ENCODE measurements around the gene NPM1. TPM values are rescaled to one million over a fixed set of nuclear protein-coding genes. Genes with fewer than 3 reads are reported as not detected.

The NPM1 gene
- total RNA-seq, 1 experiment from 2014 or later = 3,194 TPM

DNA sequence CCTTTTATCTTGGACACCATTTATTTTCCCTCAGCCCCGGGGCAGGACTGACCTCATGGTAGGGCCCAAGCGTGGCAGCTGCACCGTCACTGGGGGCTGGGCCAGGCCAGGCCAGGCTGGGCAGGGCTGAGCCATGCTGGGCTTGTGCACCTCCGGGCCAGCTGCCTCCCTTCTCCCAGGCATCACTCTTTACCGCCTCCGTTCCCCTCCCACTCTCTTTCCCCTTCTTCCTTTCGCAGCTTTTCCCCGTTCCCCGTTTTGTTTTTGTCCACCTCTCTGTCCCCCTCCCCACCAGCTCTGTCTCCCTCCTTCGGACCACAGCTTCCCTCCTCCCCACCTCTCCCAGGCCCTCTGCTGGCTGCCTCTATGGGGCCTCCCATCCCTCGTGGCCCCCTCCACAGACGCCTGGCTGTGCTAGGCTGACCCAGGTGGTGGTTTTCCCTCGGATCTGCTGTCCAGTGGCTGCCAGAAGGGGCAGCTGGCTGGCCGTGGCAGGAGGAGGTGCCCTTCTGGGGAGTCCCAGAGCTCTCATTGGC is 49.7 kb downstream of the NPM1 start:
- in situ Hi-C loops (cut with HindIII; ENCODE audit: low sequenced_read_pairs) = no loop called here

DNA sequence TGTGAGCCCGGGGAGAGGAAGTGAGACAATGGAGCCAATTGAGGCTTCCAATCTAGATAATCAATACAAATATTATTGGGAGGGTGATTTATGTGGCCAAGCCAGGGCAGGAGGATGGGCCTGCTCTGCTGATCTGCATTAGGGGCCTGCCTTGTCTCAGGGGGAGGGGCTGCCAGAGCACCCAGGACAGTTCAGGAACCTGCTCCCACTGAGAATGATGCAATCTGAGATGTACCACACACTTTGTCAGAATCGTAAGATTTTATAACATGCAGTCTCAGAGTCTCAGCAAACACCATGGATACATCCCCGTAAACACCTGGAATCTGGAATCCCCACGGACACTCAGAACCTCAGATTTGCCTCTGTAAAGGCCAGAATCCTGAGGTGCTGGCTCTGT is 51.1 kb downstream of the NPM1 start:
- DNase-seq (ENCODE audit: low spot score) = no peak
- in situ Hi-C loops (cut with HindIII; ENCODE audit: low sequenced_read_pairs) = no loop called here

More for the DNA sequence above, 49.7 kb downstream of the NPM1 start:
- no peak for DNase-seq (ENCODE audit: low spot score)

DNA sequence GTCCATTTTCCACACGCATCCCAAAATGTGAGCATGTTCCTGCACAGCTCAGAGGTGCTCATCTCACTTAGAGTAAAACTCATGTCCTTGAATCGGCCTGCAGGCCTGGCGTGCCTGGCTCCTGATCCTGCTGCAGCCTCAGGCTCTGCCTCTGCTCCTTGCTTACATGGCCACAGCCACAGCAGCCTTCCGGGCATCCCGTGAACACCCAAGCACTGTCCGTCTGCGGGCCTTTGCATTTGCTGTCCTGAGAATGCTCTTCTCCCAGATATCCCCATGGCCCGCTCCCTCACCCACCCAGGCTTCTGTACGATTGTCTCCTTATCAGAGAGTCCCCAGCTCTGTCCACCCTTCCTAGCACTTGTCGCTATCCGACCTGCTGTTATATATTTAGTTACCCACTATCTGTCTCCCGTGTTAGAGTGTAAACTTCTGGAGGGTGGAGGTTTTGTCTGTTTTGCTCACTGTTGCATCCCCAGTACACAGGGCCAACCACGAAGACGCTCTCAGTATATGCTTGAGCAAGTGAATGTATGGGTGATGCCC is 53.7 kb downstream of the NPM1 start:
- no peak for DNase-seq (ENCODE audit: low spot score)
- in situ Hi-C loops (cut with HindIII; ENCODE audit: low sequenced_read_pairs) = no loop called here

DNA sequence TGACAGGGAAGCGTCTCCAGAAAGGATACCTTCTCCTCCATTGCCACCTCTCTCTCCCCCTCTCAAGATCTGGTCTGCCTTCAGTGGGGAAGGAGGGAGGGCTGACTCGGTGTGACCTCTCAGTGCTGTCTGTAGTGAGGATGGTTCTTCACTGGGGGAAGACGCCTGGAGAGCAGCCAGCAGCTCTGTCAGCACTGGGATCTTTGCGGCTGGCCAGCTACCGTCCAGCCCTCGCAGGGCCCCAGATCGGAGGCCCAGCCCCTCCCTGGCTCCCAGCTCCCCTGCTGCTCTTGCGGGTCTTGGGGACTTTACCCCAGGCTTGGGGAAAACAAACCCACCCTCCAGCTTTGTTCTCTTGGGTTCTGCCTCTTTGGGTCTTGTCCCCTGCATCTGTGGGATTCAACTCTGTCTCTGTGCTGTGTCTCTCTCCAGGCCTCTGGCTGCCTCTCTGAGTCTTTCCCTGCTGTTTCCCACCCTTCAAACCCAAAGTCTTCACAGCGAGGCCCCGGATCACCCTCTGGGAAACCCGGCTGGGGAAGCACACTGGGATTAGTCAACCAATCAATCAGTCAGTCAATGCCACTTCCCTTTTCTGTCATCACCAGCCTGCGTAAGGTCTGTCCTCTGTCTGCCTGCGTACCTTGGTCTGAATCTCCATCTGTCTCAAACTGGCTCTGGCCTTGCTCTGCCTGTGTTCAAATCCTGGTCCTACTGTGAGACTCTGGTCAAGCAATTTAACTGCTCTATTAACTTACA is 54.8 kb downstream of the NPM1 start:
- DNase-seq (ENCODE audit: low spot score) = no peak
- in situ Hi-C loops (cut with HindIII; ENCODE audit: low sequenced_read_pairs) = no loop called here

DNA sequence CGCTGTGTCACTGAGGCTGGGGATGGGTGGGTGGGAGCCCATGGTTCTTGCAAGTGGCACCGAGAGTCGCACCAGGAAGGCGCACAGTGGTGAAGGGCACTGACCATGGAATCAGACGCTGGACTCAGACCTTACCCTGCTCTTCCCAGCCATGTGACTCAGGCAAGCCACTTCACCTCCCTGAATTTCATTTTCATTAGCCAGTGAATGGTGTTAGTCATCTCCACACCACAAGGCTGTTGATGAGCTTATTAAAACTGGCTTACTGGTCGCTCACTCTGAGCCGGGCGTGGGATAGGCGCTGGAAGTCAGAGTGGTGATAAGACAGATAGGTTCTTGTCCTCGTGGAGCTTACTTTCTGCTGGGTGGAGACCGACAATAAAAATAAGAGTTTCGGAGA is 56.9 kb downstream of the NPM1 start:
- no peak for DNase-seq (ENCODE audit: low spot score)
- in situ Hi-C loops (cut with HindIII; ENCODE audit: low sequenced_read_pairs) = no loop called here

DNA sequence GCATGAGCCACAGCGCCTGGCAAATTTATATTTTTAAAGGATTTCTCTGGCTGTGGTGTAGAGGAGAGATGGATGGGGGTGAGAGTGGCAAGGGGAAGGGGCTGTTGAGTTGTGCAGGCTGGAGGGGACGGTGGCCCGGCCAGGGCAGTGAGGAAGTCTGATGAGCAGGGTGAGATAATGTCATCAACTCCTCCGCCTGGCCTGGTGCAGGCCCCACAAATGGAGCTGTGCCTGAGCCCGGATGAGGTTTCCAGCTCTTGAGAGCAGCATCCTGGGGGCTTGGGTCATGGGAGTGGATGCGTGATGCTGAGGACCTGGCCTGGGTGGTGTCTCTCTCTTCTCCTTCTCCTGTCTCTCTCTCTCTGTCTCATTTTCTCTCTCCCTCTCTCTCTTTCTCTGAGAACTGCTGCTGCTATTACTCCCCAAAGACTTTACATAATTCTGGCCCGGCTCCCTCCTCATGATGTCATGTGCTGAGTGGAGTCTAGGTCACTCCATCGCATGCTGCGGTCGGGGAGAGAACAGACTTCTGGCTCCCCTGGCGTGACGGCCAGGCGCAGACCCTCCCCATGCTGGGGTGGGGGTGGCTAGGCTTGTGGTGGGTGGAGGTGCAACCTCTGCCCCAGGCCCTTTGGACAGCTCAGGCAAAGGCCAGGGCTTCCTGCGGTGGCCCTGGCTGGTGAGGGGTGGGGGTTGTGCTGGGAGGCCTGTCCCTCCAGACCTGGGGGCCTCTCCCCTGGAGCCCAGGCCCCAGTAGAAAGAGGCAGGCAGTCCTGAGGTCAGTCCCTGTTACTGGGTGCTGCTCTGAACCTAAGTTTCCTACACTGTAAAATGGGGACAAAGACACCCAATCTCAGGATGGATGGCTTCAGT is 58.2 kb downstream of the NPM1 start:
- in situ Hi-C loops (cut with HindIII; ENCODE audit: low sequenced_read_pairs) = no loop called here
- no peak for DNase-seq (ENCODE audit: low spot score)

- in situ Hi-C loops (cut with HindIII; ENCODE audit: low sequenced_read_pairs) = no loop called here
These were observed 59.6 kb downstream of the NPM1 start for GRCh38 chr5:171447226-171447625.

GRCh38 chr5:171449426-171449825 is 61.8 kb downstream of the NPM1 start:
- in situ Hi-C loops (cut with HindIII; ENCODE audit: low sequenced_read_pairs) = no loop called here

More at GRCh38 chr5:171447226-171447625, 59.6 kb downstream of the NPM1 start:
- DNase-seq (ENCODE audit: low spot score) = no peak

DNA sequence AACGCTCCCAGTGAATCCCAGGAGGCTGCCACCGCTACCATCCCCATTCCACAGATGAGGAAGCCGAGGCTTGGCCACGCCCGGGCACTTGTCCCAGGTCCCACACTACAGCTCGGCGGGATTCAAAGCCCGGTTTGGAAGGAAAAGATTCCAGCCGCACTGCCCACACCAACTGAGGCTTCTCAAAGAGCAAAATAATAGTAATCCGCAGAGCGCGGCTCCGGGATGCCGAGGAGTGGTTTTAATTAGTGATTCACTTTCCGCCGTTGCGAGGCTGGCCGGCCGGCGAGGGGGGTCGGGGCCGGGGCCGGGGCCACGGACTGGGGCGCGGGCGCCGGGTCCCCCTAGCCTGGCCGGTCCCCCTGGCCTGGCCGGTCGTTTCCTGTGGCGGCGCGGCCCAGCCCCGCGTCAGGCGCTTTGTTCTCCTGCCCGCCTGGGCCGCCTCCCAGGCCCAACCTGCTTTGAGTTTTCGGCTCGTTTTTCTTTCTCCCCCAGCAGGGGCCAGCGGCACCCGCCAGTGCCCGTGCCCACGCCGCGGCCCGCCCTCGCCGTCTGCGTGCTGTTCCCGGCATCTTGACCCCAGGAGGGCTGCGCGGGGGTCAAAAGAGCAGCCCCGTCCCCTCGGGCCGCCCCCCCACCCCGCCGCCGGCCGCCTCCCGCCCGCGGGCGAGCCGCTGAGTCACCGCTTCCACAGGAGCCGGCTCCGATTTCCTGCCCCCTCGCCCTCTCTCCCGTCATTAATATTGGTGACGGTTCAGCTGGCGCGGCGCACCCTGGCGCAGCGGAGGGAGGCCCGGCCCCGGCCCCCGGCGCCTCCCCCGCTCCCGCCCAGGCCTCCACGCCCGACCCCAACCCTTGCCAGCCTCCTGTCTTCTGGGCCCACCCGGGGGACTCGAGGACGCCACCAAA is 63.0 kb downstream of the NPM1 start:
- no peak for DNase-seq (ENCODE audit: low spot score)
- in situ Hi-C loops (cut with HindIII; ENCODE audit: low sequenced_read_pairs) = no loop called here

More at GRCh38 chr5:171449426-171449825, 61.8 kb downstream of the NPM1 start:
- DNase-seq (ENCODE audit: low spot score) = no peak

- in situ Hi-C loops (cut with HindIII; ENCODE audit: low sequenced_read_pairs) = no loop called here
- no peak for DNase-seq (ENCODE audit: low spot score)
These were observed 63.8 kb downstream of the NPM1 start for GRCh38 chr5:171451421-171451820.

DNA sequence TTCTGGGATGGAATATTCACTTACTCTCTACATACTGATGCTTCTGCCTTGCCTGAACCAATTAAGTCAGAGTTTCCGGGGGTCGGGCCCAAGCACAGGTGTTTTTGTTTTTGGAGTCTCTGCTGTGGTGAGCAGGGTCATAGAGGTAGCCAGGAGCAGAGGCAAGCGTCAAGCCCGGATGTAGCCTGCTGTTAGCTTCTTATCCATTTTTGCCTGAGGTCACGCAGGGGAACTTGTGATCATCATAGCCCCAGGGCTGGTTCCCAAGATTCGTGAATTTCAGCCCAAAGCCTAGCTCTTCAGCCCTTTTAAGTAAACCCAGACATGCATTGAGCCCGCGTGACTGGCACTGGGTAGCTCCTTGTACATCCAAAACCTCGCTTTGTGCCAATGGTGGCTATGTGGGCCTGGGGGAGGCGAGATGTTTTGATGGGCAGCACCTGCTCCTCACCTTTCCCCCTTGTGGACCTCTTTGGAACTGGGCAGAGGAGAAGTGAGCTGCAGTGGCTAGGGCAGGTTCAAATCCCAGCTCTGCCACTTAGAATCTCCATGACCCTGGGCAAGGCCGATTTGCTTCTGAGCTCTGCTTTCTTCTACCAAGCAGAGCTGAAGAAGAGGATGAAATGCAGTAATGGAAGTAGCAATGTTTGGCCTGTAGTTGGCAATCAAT is 65.5 kb downstream of the NPM1 start:
- no peak for DNase-seq (ENCODE audit: low spot score)
- in situ Hi-C loops (cut with HindIII; ENCODE audit: low sequenced_read_pairs) = no loop called here

DNA sequence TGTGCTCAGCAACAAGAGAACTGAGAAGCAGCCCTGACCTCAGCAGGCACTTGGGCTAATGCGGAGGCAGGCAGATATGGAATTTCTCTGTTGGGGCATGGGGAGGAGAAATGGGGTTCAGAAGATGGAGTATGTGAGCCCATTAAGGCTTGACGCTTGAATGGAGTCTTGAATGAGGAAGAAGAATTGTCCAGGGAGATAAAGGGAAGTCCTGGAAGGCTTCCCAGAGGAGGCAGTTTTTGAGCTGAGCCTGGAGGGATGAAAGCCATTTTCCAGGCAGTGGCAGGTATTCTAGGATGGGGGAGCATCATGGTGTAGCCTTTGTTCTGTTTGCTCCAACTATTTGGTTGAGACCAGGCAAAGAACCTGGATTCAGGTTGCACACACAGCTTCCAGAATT is 66.3 kb downstream of the NPM1 start:
- DNase-seq (ENCODE audit: low spot score) = no peak
- in situ Hi-C loops (cut with HindIII; ENCODE audit: low sequenced_read_pairs) = no loop called here

DNA sequence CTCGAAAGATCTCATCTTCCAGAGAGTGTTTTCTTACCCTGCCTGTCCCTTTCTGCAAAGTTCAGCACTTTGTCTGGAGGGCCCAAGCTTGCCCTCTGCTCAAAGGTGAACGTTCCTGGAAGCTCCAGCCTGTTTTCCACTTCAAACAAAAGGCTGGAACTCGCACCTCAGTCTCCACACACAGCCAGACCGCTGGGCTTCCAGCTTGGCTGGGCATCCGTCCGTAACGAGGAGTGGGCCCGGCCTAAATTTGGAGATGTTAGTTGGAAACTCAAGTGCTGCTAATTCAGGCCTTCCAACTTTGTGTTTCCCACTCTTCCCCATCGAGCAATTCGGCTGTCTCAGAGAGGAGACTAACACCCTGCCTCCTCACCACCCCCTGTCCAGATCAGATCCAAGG is 66.9 kb downstream of the NPM1 start:
- in situ Hi-C loops (cut with HindIII; ENCODE audit: low sequenced_read_pairs) = no loop called here
- DNase-seq (ENCODE audit: low spot score) = no peak

DNA sequence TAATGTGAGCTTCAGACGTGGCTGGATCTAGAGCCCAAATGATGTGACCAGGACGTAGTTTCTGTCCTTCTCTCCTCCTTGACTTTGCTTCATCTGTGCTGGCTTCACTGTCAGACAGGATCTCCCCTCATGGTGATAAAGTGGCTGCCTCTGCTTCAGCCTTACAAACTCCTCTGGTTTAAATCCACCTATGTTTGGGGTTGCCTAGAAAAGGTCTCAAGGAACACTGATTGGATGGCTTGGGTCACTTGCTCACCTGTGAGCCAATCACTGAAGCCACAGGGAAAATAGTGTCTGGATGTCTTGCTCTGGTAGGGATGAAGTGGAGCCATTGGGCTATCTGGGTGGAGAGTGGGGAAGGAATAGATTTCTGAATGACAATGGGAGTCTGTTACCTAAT is 67.9 kb downstream of the NPM1 start:
- DNase-seq (ENCODE audit: low spot score) = no peak
- in situ Hi-C loops (cut with HindIII; ENCODE audit: low sequenced_read_pairs) = no loop called here

DNA sequence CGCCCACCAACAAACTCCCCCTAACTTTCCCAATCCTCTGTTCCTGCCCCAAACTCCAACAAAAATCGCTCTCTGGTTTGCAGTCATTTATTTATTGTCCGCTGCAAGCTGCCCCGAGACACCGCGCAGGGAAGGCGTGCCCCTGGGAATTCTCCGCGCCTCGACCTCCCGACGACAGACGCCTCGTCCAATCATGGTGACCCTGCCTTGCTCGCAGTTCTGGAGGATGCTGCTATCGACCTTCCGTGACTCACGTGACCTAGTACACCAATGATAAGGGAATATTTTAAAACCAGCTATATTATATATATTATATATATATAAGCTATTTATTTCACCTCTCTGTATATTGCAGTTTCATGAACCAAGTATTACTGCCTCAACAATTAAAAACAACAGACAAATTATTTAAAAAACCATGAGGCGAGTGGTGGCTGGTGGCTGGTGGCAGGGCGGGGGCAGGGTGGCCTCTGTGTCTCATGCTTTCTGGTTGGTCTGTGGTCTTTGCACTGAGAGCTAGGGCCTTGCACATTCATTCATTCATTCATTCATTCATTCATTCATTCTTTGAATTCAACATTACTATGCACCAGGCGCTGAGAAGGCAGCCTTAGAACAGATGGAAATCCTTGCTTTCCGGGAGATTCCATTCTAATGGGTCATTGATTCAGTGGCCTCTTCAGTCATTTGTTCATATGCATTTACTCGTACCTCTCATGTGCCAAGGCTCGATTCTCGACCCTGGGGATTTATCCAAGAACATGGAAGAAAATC is 69.7 kb downstream of the NPM1 start:
- in situ Hi-C loops (cut with HindIII; ENCODE audit: low sequenced_read_pairs) = no loop called here
- no peak for DNase-seq (ENCODE audit: low spot score)

DNA sequence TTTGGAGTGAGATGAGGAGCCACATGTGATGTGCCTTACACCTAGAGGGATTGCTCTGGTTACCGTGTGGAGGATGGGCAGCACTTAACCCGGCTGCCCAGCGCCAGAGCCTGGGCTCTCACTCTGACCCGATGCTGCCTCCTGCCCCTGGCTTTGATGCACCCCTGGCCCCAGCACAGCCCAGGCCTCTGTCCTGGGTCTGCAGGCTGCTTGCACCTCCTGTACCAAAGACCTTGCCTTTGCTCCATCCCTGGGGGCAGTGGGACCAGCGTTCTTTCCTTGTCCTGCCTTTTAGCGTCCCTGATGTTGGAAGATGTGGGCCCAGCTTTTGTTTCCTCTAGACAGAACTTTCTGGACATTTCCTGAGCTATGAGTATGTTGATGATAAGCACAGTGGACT is 72.2 kb downstream of the NPM1 start:
- DNase-seq (ENCODE audit: low spot score) = no peak

More for the DNA sequence above, 72.2 kb downstream of the NPM1 start:
- in situ Hi-C loops (cut with HindIII; ENCODE audit: low sequenced_read_pairs) = no loop called here

All from G401 (cell line).